GM19395 (cell line): ENCODE data around the gene BCL2L11.

Experiments used
- ATAC-seq: cut with Tn5 transposase; IDR thresholded peaks from one replicate; pipeline ENCODE4 v1.9.1; 2021; ENCODE audit warnings: mild to moderate bottlenecking, moderate library complexity; ENCODE audit not compliant: unreplicated experiment

Gene BCL2L11

GRCh38 chr2:111167076-111167862 is 46.6 kb downstream of the BCL2L11 start:
- ATAC-seq = no peak

- no peak for ATAC-seq
Observed at GRCh38 chr2:111167863-111168162, 47.1 kb downstream of the BCL2L11 start.

- peak; percentile 71 for ATAC-seq
Observed at GRCh38 chr2:111168528-111169239, 48.0 kb downstream of the BCL2L11 start.

GRCh38 chr2:111169268-111169667 is 48.6 kb downstream of the BCL2L11 start:
- ATAC-seq = no peak

- ATAC-seq = no peak
Observed at GRCh38 chr2:111169924-111170323, 49.2 kb downstream of the BCL2L11 start.

GRCh38 chr2:111171337-111171930 is 50.7 kb downstream of the BCL2L11 start:
- no peak for ATAC-seq

- no peak for ATAC-seq
Observed at GRCh38 chr2:111172666-111173065, 52.0 kb downstream of the BCL2L11 start.

- no peak for ATAC-seq
Observed at GRCh38 chr2:111173338-111173737, 52.6 kb downstream of the BCL2L11 start.

GRCh38 chr2:111173856-111174255 is 53.1 kb downstream of the BCL2L11 start:
- no peak for ATAC-seq

- no peak for ATAC-seq
Observed at GRCh38 chr2:111175615-111176014, 54.9 kb downstream of the BCL2L11 start.

GRCh38 chr2:111176388-111176787 is 55.7 kb downstream of the BCL2L11 start:
- ATAC-seq = no peak

GRCh38 chr2:111176867-111177266 is 56.2 kb downstream of the BCL2L11 start:
- ATAC-seq = no peak

- ATAC-seq = no peak
Observed at GRCh38 chr2:111178296-111178695, 57.6 kb downstream of the BCL2L11 start.

- no peak for ATAC-seq
Observed at GRCh38 chr2:111178730-111179405, 58.2 kb downstream of the BCL2L11 start.

GRCh38 chr2:111182121-111182520 is 61.4 kb downstream of the BCL2L11 start:
- no peak for ATAC-seq

- ATAC-seq = no peak
Observed at GRCh38 chr2:111182740-111183139, 62.0 kb downstream of the BCL2L11 start.

- ATAC-seq = no peak
Observed at GRCh38 chr2:111184725-111185310, 64.1 kb downstream of the BCL2L11 start.

GRCh38 chr2:111185361-111186022 is 64.8 kb downstream of the BCL2L11 start:
- ATAC-seq = no peak

- no peak for ATAC-seq
Observed at GRCh38 chr2:111186121-111186715, 65.5 kb downstream of the BCL2L11 start.

GRCh38 chr2:111186933-111187332 is 66.2 kb downstream of the BCL2L11 start:
- no peak for ATAC-seq
